CD1c-positive myeloid dendritic cell (primary cell): ENCODE data around the gene GSTT4.
"Not testable (repeated sequence)": the region's sequence is repeated elsewhere in the genome, so short reads cannot be mapped to it uniquely, and the experiment has no call there.

Source experiments
- DNase-seq: peaks from one replicate; pipeline ENCODE4 v3.0.0-alpha.2; 2016; ENCODE audit errors: extremely low spot score

Gene GSTT4

DNA sequence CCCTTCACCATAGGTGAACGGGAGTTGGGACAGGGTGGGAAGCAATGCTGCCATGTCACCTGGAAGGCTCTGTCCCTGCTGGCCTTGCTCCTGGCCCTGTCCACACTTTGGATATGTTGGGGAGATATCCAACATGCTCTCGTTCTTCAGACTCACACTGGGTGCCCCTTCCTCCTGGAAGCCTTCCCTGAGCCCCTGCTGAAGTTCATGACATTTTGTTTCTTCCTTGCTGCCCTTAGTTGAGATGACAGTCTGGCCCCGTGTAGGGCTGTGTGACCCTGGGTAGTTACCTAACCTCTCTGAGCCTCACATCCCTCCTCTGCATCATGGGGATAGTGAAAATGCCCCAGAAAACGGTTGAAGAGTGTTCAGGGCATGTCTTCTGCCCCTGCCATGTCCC is 51.8 kb downstream of the GSTT4 start:
- not testable (repeated sequence) for DNase-seq

DNA sequence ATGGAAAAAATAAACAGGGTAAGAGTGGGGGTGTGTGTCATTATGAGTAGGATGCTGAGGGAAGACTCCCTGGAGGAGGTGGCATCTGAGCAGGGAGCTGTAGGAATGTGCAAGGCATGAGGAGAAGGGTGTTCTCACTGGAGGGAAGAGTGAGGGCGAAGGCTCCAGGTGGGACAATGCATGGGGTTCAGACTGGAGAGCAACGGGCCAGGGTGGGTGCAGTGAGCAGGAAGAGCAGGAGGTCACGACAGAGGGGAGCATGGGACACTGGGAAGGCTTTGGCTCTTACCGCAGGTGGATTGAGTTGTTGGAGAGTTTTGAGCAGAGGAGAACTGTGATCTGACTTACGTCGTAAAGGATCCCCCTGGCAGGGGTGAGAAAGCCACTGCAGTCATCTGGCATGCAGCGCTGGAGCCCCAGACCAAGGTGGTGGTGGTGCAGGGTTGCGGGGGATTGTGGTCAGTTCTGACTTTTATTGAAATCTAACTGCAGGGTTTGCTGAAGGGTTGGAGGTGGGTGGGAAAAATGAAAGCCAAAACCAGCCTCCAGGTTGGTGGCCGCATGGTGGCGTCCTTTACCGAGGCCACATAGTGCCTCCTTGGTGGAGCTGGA is 52.4 kb downstream of the GSTT4 start:
- not testable (repeated sequence) for DNase-seq

DNA sequence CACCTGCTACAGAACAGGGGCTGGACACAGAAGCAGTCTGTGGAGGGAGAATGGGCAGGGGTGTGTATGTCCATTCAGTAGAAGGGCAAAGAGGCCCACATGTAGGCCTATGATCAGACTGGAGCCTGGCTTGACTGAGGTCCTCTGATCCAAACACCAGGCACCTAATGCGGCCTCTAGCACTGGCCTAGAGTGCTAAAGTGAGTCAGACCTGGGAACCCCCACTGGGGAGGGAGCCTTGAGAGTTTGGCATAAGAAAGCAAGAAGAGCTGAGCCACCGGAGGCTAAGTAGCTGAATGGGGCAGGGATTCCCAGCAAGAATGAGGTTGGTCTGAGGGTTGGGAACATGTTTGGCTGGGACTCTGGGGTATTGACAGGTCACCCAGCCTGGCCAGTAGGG is 53.9 kb downstream of the GSTT4 start:
- not testable (repeated sequence) for DNase-seq

DNA sequence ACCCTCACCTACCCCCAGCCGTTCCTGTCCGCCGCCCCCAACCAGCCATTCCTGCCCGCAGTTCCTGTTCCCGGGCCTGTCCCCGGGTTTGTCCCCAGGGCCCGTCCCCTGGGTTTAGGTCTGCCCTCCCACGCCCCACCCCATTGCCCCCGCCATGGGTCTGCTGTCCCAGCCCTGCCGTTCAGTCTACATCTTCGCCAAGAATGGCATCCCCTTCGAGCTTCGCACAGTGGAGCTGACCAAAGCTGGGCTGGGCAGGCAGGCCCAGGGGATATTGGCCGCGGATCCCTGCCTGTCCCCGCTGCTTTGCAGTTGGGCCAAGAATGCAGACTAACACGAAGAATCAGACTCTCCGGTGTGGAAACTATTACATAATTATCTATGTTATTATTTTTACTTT is 55.5 kb downstream of the GSTT4 start:
- DNase-seq: not testable (repeated sequence)
